HCT116 (cell line): ENCODE measurements around the gene WSCD2.

Source experiments
- ZNF274 ChIP-seq: fragments of 200-500 bp; sonication (Bioruptor generic); IDR thresholded peaks from 2 replicates; pipeline ENCODE4 v1.6.1; 2014; ENCODE audit warnings: mild to moderate bottlenecking, low read depth, low read length, inconsistent platforms
- TF ChIP-seq, protein P1 (sequence below), 3 experiments: fragments of 200-600 bp in 1 of 3; sonication (generic) in 1 of 3; IDR thresholded peaks in 2 of 3; conservative IDR thresholded peaks in 1 of 3; 2 replicates each; pipeline ENCODE4 v1.5.1; 2012 to 2017; ENCODE audit warnings: low read depth in 2 of 3, low read length in 2 of 3, antibody characterized with exemption in 1 of 3, borderline replicate concordance in 1 of 3, control low read depth in 1 of 3, mild to moderate bottlenecking in 1 of 3, mixed read lengths in 1 of 3, mixed run types in 1 of 3, moderate library complexity in 1 of 3; ENCODE audit not compliant: insufficient read depth in 1 of 3

DNA sequence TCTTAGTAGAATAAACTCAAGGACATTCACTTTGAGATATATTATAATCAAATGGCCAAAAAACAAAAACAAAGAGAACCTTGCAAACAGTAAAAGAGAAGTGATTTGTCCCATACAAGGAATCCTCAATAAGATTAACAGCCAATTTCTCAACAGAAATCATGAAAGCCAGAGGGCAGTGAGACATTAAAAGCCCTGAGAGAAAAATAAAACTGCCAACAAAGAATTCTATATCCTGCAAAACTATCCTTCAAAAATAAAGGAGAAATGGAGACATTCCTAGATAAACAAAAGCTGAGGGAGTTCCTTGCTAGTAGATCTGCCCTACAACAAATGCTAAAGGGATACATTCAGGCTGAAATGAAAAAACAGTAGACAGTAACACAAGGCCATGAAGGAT, 131.9 kb downstream of the WSCD2 start:
- no peak for TF ChIP-seq ZNF274
- TF ChIP-seq, protein P1, sequence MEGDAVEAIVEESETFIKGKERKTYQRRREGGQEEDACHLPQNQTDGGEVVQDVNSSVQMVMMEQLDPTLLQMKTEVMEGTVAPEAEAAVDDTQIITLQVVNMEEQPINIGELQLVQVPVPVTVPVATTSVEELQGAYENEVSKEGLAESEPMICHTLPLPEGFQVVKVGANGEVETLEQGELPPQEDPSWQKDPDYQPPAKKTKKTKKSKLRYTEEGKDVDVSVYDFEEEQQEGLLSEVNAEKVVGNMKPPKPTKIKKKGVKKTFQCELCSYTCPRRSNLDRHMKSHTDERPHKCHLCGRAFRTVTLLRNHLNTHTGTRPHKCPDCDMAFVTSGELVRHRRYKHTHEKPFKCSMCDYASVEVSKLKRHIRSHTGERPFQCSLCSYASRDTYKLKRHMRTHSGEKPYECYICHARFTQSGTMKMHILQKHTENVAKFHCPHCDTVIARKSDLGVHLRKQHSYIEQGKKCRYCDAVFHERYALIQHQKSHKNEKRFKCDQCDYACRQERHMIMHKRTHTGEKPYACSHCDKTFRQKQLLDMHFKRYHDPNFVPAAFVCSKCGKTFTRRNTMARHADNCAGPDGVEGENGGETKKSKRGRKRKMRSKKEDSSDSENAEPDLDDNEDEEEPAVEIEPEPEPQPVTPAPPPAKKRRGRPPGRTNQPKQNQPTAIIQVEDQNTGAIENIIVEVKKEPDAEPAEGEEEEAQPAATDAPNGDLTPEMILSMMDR (IDR thresholded peaks at IDR 0.05 in 2 of 3, conservative IDR thresholded peaks at IDR 0.05 in 1 of 3; ENCODE audit: borderline replicate concordance in 1 of 3, insufficient read depth in 1 of 3, low read depth in 2 of 3, low read length in 2 of 3) = no peak
